ENCODE measurements around the gene PPP1R14D. TPM values are rescaled to one million over a fixed set of nuclear protein-coding genes. Genes with fewer than 3 reads are reported as not detected.

PPP1R14D gene
- total RNA-seq, 1 donor from 2014 or later = not detected

- DNase-seq (ENCODE audit: extremely low spot score, unreplicated experiment) = no peak
- Mint-ChIP-seq H3K9me3 (ENCODE audit: unreplicated experiment) (no peaks in the 10 kb centered on the region), H3K27me3 (ENCODE audit: unreplicated experiment) (peaks cover 19% of the 10 kb centered on the region), H3K4me3 (ENCODE audit: unreplicated experiment) (peak overlapping the region; percentile 71), H3K36me3 (ENCODE audit: unreplicated experiment) (no peaks in the 10 kb centered on the region), H3K27ac (ENCODE audit: unreplicated experiment) (no peak overlapping the region), H3K4me1 (ENCODE audit: unreplicated experiment) (peaks cover 12% of the 10 kb centered on the region)
- TF ChIP-seq, protein P1, sequence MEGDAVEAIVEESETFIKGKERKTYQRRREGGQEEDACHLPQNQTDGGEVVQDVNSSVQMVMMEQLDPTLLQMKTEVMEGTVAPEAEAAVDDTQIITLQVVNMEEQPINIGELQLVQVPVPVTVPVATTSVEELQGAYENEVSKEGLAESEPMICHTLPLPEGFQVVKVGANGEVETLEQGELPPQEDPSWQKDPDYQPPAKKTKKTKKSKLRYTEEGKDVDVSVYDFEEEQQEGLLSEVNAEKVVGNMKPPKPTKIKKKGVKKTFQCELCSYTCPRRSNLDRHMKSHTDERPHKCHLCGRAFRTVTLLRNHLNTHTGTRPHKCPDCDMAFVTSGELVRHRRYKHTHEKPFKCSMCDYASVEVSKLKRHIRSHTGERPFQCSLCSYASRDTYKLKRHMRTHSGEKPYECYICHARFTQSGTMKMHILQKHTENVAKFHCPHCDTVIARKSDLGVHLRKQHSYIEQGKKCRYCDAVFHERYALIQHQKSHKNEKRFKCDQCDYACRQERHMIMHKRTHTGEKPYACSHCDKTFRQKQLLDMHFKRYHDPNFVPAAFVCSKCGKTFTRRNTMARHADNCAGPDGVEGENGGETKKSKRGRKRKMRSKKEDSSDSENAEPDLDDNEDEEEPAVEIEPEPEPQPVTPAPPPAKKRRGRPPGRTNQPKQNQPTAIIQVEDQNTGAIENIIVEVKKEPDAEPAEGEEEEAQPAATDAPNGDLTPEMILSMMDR (IDR thresholded peaks at IDR 0.05) = no peak
Measured at GRCh38 chr15:40844696-40845030, 16.2 kb upstream of the PPP1R14D start.

DNA sequence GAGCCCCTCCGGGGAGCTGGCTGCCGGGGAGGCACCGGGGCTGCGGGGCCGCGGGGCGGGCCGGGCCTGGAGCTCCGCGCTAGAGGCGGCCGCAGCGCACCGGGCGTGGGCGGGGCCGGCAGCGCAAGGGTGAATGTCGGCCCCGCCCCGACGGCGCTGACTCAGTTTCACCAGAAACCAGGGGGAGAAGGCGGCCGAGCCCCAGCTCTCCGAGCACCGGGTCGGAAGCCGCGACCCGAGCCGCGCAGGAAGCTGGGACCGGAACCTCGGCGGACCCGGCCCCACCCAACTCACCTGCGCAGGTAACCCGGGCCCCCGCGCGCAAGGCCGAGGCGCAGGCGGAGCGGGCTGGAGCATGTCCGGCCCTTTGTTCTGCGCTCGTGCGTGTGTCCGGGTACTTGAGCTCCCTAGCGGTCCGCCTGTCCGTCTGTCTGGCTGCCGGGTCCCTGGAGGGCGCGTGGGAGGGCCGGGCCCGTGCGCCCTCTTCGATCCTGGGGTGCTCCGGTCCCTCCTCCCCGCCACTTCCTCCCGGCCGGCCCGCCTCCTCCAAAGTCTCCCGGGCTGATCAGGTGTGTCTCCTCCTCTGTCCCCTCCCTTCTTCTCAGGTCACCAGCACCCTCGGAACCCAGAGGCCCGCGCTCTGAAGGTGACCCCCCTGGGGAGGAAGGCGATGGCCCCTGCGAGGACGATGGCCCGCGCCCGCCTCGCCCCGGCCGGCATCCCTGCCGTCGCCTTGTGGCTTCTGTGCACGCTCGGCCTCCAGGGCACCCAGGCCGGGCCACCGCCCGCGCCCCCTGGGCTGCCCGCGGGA lies 15.6 kb upstream of the PPP1R14D start, which contains the start of gene SPINT1:
SPINT1 (plus strand) TSS at position 164 of the 811 bp plus-strand sequence; CDS start at position 671, 507 bp downstream.
- Mint-ChIP-seq H3K27ac (ENCODE audit: unreplicated experiment) (no peak within 1 kb of the TSS), H3K9me3 (ENCODE audit: unreplicated experiment) (no peaks in the 10 kb centered on the region), H3K4me1 (ENCODE audit: unreplicated experiment) (peaks cover 12% of the 10 kb centered on the region), H3K27me3 (ENCODE audit: unreplicated experiment) (peaks cover 19% of the 10 kb centered on the region), H3K36me3 (ENCODE audit: unreplicated experiment) (no peaks in the 10 kb centered on the region), H3K4me3 (ENCODE audit: unreplicated experiment) (peak within 1 kb of the TSS; percentile 73)
- TF ChIP-seq, protein P1 (IDR thresholded peaks at IDR 0.05) = no peak
- DNase-seq (ENCODE audit: extremely low spot score, unreplicated experiment) = no peak

GRCh38 chr15:40843261-40843884 lies 14.9 kb upstream of the PPP1R14D start:
- Mint-ChIP-seq H3K27me3 (ENCODE audit: unreplicated experiment) (peaks cover 19% of the 10 kb centered on the region), H3K4me3 (ENCODE audit: unreplicated experiment) (peak overlapping the region; percentile 73), H3K36me3 (ENCODE audit: unreplicated experiment) (no peaks in the 10 kb centered on the region), H3K27ac (ENCODE audit: unreplicated experiment) (no peak overlapping the region), H3K4me1 (ENCODE audit: unreplicated experiment) (peaks cover 12% of the 10 kb centered on the region), H3K9me3 (ENCODE audit: unreplicated experiment) (no peaks in the 10 kb centered on the region)
- no peak for DNase-seq (ENCODE audit: extremely low spot score, unreplicated experiment)
- TF ChIP-seq, protein P1 (IDR thresholded peaks at IDR 0.05) = no peak

DNA sequence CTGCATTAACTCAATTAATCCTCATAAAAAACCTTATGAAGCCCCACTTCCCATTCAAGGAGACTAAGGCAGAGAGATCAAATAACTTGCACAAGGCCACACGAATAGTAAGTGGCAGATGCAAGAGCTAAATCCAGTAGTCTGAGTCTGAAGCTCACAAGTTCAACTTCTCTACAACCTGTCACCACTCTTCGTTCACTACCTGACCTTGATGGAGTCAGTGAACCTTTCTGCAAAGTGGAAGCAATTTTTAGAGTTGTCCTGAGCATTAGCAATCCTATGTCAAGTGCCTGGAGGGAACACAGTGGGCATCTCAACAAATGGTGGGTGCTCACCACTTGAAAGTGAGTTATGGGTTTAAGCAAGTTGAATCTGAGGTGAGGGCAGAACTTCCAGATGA lies 13.2 kb upstream of the PPP1R14D start:
- Mint-ChIP-seq H3K27me3 (ENCODE audit: unreplicated experiment) (peaks cover 19% of the 10 kb centered on the region), H3K27ac (ENCODE audit: unreplicated experiment) (no peak overlapping the region), H3K4me1 (ENCODE audit: unreplicated experiment) (peaks cover 8% of the 10 kb centered on the region), H3K36me3 (ENCODE audit: unreplicated experiment) (no peaks in the 10 kb centered on the region), H3K4me3 (ENCODE audit: unreplicated experiment) (no peak overlapping the region), H3K9me3 (ENCODE audit: unreplicated experiment) (no peaks in the 10 kb centered on the region)
- TF ChIP-seq, protein P1 (IDR thresholded peaks at IDR 0.05) = no peak
- no peak for DNase-seq (ENCODE audit: extremely low spot score, unreplicated experiment)

DNA sequence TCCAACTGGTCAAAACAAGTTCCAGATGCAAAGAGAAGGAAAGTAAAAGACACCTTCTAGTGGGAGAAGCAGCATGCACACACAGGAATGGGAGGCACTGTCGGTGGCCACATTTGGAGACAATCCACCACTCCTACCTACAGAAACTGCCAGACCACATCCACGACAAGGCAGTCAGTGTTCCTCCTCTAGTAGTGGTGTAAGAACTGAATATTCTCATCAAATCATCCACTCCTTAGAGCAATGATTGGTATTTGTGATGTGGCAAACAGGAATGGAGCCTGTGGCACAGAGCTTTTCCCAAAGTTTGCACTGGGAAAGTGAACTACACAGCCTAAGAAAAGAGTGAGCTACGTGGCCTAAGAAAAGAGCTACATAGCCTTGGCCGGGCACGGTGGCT lies 10.2 kb upstream of the PPP1R14D start:
- DNase-seq (ENCODE audit: extremely low spot score, unreplicated experiment) = no peak
- Mint-ChIP-seq H3K9me3 (ENCODE audit: unreplicated experiment) (no peaks in the 10 kb centered on the region), H3K27ac (ENCODE audit: unreplicated experiment) (no peak overlapping the region)

More for the DNA sequence above, 10.2 kb upstream of the PPP1R14D start:
- Mint-ChIP-seq H3K4me1 (ENCODE audit: unreplicated experiment) (peaks cover 6% of the 10 kb centered on the region), H3K4me3 (ENCODE audit: unreplicated experiment) (no peak overlapping the region), H3K27me3 (ENCODE audit: unreplicated experiment) (peaks cover 16% of the 10 kb centered on the region), H3K36me3 (ENCODE audit: unreplicated experiment) (no peaks in the 10 kb centered on the region)
- TF ChIP-seq, protein P1 (IDR thresholded peaks at IDR 0.05) = no peak

All from osteocyte (in vitro differentiated cells).